ENCODE results near the gene TMEM158. TPM values are rescaled to one million over a fixed set of nuclear protein-coding genes. Genes with fewer than 3 reads are reported as not detected.

The TMEM158 gene
- polyA plus RNA-seq, 1 donor from 2014 or later = 7.9 TPM

GRCh38 chr3:45225465-45226205 is 452 bp downstream of the TMEM158 start:
- no peaks in the 10 kb centered on the region for H3K9me2 ChIP-seq (ENCODE audit: insufficient read depth, low read length)
- H3K4me3 ChIP-seq (ENCODE audit: low read length) = peak overlapping the region; percentile 66
- no peaks in the 10 kb centered on the region for H3K9me3 ChIP-seq (ENCODE audit: low read length)
- H3K79me2 ChIP-seq (replicated peaks; ENCODE audit: insufficient read depth, low read length) = no peaks in the 10 kb centered on the region
- no peak overlapping the region for H3K4me2 ChIP-seq (ENCODE audit: low read length)
- H3K9ac ChIP-seq (ENCODE audit: low read length) = peak overlapping the region; percentile 62
- no peaks in the 10 kb centered on the region for H4K20me1 ChIP-seq (ENCODE audit: insufficient read depth)
- H3K27me3 ChIP-seq (ENCODE audit: insufficient read depth, low read depth, low read length) = peaks cover 13% of the 10 kb centered on the region
- no peak overlapping the region for H3K27ac ChIP-seq (ENCODE audit: low read length)
- TF ChIP-seq MXI1 (conservative IDR thresholded peaks at IDR 0.05; ENCODE audit: poor library complexity, severe bottlenecking) = peak; percentile 61
- no peak for TF ChIP-seq TAF1 (IDR thresholded peaks at IDR 0.05; ENCODE audit: low read depth)
- peak; percentile 2 for TF ChIP-seq CTCF (IDR thresholded peaks at IDR 0.05; ENCODE audit: poor library complexity, severe bottlenecking)
- H2AFZ ChIP-seq (ENCODE audit: low read depth, low read length) = no peak overlapping the region
- H3F3A ChIP-seq (ENCODE audit: insufficient read depth, low read length, poor library complexity, severe bottlenecking) = no peaks in the 10 kb centered on the region
- no peaks in the 10 kb centered on the region for H3K36me3 ChIP-seq (ENCODE audit: insufficient read depth, low read length)

DNA sequence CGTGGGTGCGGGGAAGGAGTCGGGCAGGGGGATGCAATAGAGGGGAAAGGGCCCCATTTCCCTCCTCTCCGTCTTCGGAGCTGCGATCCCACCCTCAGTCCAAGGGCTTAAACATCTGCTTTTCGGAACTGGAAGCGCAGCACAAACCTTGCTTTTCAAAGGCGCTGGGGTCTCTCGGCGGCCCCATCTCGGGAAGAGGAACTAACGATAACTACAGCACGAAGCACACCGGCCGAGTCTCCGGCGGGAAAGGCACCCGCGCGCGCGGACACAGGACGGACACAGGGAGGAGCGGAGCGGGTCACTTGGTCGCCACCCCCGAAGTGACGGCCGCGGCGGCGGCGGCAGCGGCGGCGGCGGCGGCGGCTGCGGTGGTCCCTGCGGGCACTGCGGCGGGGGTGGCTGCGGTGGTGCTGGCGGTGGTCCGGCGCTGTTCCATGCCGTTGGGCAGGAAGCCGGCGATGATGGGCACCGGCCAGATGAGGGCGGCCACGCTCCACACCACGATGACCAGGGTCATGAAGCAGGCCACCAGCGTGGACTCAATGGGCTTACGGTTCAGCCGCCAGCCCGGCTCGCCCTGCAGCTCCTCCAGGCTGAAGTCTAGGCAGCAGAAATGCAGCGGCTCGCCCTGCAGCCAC is 1.1 kb downstream of the TMEM158 start:
- H2AFZ ChIP-seq (ENCODE audit: low read depth, low read length) = no peak overlapping the region
- peak overlapping the region; percentile 59 for H3K9ac ChIP-seq (ENCODE audit: low read length)
- H3K9me3 ChIP-seq (ENCODE audit: low read length) = no peaks in the 10 kb centered on the region
- peaks cover 13% of the 10 kb centered on the region for H3K27me3 ChIP-seq (ENCODE audit: insufficient read depth, low read depth, low read length)
- H3K9me2 ChIP-seq (ENCODE audit: insufficient read depth, low read length) = no peaks in the 10 kb centered on the region
- peak overlapping the region; percentile 66 for H3K4me3 ChIP-seq (ENCODE audit: low read length)
- peak overlapping the region; percentile 70 for H3K4me2 ChIP-seq (ENCODE audit: low read length)
- H3F3A ChIP-seq (ENCODE audit: insufficient read depth, low read length, poor library complexity, severe bottlenecking) = no peaks in the 10 kb centered on the region
- H3K79me2 ChIP-seq (replicated peaks; ENCODE audit: insufficient read depth, low read length) = no peaks in the 10 kb centered on the region
- H3K36me3 ChIP-seq (ENCODE audit: insufficient read depth, low read length) = no peaks in the 10 kb centered on the region
- H3K27ac ChIP-seq (ENCODE audit: low read length) = no peak overlapping the region
- H4K20me1 ChIP-seq (ENCODE audit: insufficient read depth) = no peaks in the 10 kb centered on the region
- peak; percentile 65 for TF ChIP-seq CTCF (IDR thresholded peaks at IDR 0.05; ENCODE audit: poor library complexity, severe bottlenecking)
- TF ChIP-seq EP300 (conservative IDR thresholded peaks at IDR 0.05; ENCODE audit: poor library complexity, severe bottlenecking) = no peak
- TF ChIP-seq RAD21 (conservative IDR thresholded peaks at IDR 0.05) = peak; percentile 73
- peak; percentile 59 for TF ChIP-seq SMC3 (conservative IDR thresholded peaks at IDR 0.05; ENCODE audit: poor library complexity)
